MM.1S (cell line): ENCODE measurements around the gene PHF21B.

Experiments
- CTCF ChIP-seq: fragments of 300-600 bp; sonication (generic); IDR thresholded peaks from 2 replicates; pipeline ENCODE4 v1.5.1; 2016; ENCODE audit warnings: antibody characterized with exemption, low read length, mixed read lengths
- EZH2 ChIP-seq: fragments of 300-600 bp; sonication (generic); optimal IDR thresholded peaks from 2 replicates; pipeline ENCODE3; 2017; ENCODE audit warnings: low read depth, mild to moderate bottlenecking, antibody characterized with exemption, low read length, mixed read lengths
- EZH2phosphoT487 ChIP-seq: fragments of 300-600 bp; sonication (generic); IDR thresholded peaks from 2 replicates; pipeline ENCODE4 v1.6.1; 2018; ENCODE audit warnings: antibody characterized with exemption, low read length

- TF ChIP-seq CTCF (no peak), EZH2 (no peak), EZH2phosphoT487 (no peak)
Observed at GRCh38 chr22:45009606-45010531, at the start of gene PHF21B.
